Common myeloid progenitor, CD34-positive (primary cell): ENCODE data around the gene KIAA1217.
A peak's percentile ranks its signal among the peaks of the same experiment; 100 is the strongest.
"Not testable (repeated sequence)": the region's sequence is repeated elsewhere in the genome, so short reads cannot be mapped to it uniquely, and the experiment has no call there.

ENCODE experiments used
- CTCF ChIA-PET: fragments of 350-600 bp; sonication (Branson Sonifier 250); formaldehyde crosslinking; loops from one replicate; lab custom pipeline; 2021; ENCODE audit warnings: antibody characterized with exemption; lab: Charles Lee
- POLR2A ChIA-PET: fragments of 350-600 bp; sonication (Branson Sonifier 250); formaldehyde crosslinking; loops from one replicate; lab custom pipeline; 2021; ENCODE audit warnings: antibody characterized with exemption; lab: Charles Lee
- DNase-seq, 3 donors: peaks; one replicate each; pipeline versions ENCODE4 v3.0.0 to v3.0.0-alpha.2; 2013
- H3K27ac ChIP-seq, 2 experiments: 1 replicate in 1 of 2; 2 replicates in 1 of 2; pipeline ENCODE4 v1.7.0; 2013; ENCODE audit warnings: inconsistent platforms in 2 of 2, low read length in 2 of 2, mild to moderate bottlenecking in 2 of 2, low read depth in 1 of 2, moderate library complexity in 1 of 2; ENCODE audit not compliant: severe bottlenecking in 2 of 2, insufficient read depth in 1 of 2, poor library complexity in 1 of 2
- H3K27me3 ChIP-seq, 5 experiments: replicated peaks in 2 of 5; 1 replicate in 3 of 5; 2 replicates in 2 of 5; pipeline versions ENCODE4 v1.6.1 to v1.7.0; 2013; ENCODE audit warnings: low read length in 4 of 5, mild to moderate bottlenecking in 2 of 5, moderate library complexity in 2 of 5, inconsistent platforms in 1 of 5; ENCODE audit not compliant: insufficient read depth in 5 of 5, control insufficient read depth in 4 of 5
- H3K36me3 ChIP-seq, 4 experiments: 1 replicate in 2 of 4; 2 replicates in 2 of 4; pipeline versions ENCODE4 v1.6.1 to v1.7.0; 2013; ENCODE audit warnings: low read length in 3 of 4, control low read depth in 1 of 4, mild to moderate bottlenecking in 1 of 4; ENCODE audit not compliant: control insufficient read depth in 4 of 4, insufficient read depth in 4 of 4
- H3K4me1 ChIP-seq, 4 experiments: 1 replicate in 3 of 4; 2 replicates in 1 of 4; pipeline versions ENCODE4 v1.6.1 to v1.7.1; 2013; ENCODE audit warnings: low read length in 3 of 4, mild to moderate bottlenecking in 3 of 4, control low read depth in 1 of 4, inconsistent platforms in 1 of 4, moderate library complexity in 1 of 4; ENCODE audit not compliant: control insufficient read depth in 4 of 4, insufficient read depth in 4 of 4; ENCODE audit errors: control extremely low read depth in 1 of 4
- H3K4me3 ChIP-seq, 7 experiments: 1 replicate in 4 of 7; 2 replicates in 3 of 7; pipeline versions ENCODE4 v1.5.1 to v1.7.0; 2013; ENCODE audit warnings: mild to moderate bottlenecking in 7 of 7, low read length in 6 of 7, moderate library complexity in 6 of 7, inconsistent platforms in 2 of 7, low read depth in 2 of 7, control low read depth in 1 of 7; ENCODE audit not compliant: insufficient read depth in 4 of 7, control insufficient read depth in 1 of 7; ENCODE audit errors: extremely low read depth in 1 of 7
- H3K9me3 ChIP-seq, 5 experiments: 1 replicate in 4 of 5; 2 replicates in 1 of 5; pipeline versions ENCODE4 v1.6.1 to v1.7.1; 2013; ENCODE audit warnings: low read length in 4 of 5, mild to moderate bottlenecking in 2 of 5, inconsistent platforms in 1 of 5, low read depth in 1 of 5, moderate library complexity in 1 of 5; ENCODE audit not compliant: control insufficient read depth in 4 of 5, insufficient read depth in 2 of 5; ENCODE audit errors: control extremely low read depth in 1 of 5
- WGBS: methylation state at CpG from one replicate; pipeline ENCODE4 v1.1.5; 2013; ENCODE audit not compliant: insufficient coverage; 5-methylcytosine and 5-hydroxymethylcytosine counted together

Gene KIAA1217

GRCh38 chr10:24344279-24344678 lies 135.3 kb downstream of the KIAA1217 start:
- ChIA-PET POLR2A (no interaction called here), CTCF (no interaction called here)
- peak; percentile 14 to 34 (median 21) for DNase-seq
- no peaks in the 10 kb centered on the region for H3K36me3 ChIP-seq
- H3K4me1 ChIP-seq: peaks cover 0 to 10% (median 6%) of the 10 kb centered on the region in 4 experiments
- H3K4me3 ChIP-seq: no peak overlapping the region
- H3K9me3 ChIP-seq: no peaks in the 10 kb centered on the region
- WGBS: 25% methylated on average over 4 of the region's 4 CpGs
- H3K27me3 ChIP-seq: peaks cover 0 to 18% (median 6%) of the 10 kb centered on the region in 5 experiments
- H3K27ac ChIP-seq: no peak overlapping the region

GRCh38 chr10:24344695-24345463 lies 135.9 kb downstream of the KIAA1217 start:
- POLR2A ChIA-PET: no interaction called here
- no peak for DNase-seq
- Histone ChIP-seq H3K27me3 (peaks cover 0 to 16% (median 4%) of the 10 kb centered on the region in 5 experiments), H3K4me3 (no peak overlapping the region), H3K4me1 (peaks cover 0 to 11% (median 6%) of the 10 kb centered on the region in 4 experiments), H3K36me3 (no peaks in the 10 kb centered on the region), H3K9me3 (no peaks in the 10 kb centered on the region), H3K27ac (no peak overlapping the region)
- CTCF ChIA-PET: no interaction called here
- 98% methylated on average over 4 of the region's 7 CpGs for WGBS

GRCh38 chr10:24346877-24347519 lies 138.1 kb downstream of the KIAA1217 start:
- no peak for DNase-seq
- no peak overlapping the region for H3K4me3 ChIP-seq
- H3K9me3 ChIP-seq: no peaks in the 10 kb centered on the region
- ChIA-PET CTCF (interaction anchor here (1.7 kb wide), 1 partner anchor 11 kb away, joined by 3 read pairs; no protein-coding TSS in a partner anchor), POLR2A (no interaction called here)
- peaks cover 2 to 14% (median 8%) of the 10 kb centered on the region in 4 experiments for H3K4me1 ChIP-seq
- peaks cover 0 to 12% (median 4%) of the 10 kb centered on the region in 5 experiments for H3K27me3 ChIP-seq
- H3K36me3 ChIP-seq: no peaks in the 10 kb centered on the region
- 100% methylated on average over 1 of the region's 5 CpGs for WGBS
- H3K27ac ChIP-seq: no peak overlapping the region

- no peak overlapping the region for H3K27ac ChIP-seq
- ChIA-PET POLR2A (no interaction called here), CTCF (interaction anchor here (1.0 kb wide), 1 partner anchor 12 kb away, joined by 3 read pairs; no protein-coding TSS in a partner anchor)
- WGBS: 91% methylated on average over 2 of the region's 3 CpGs
- H3K27me3 ChIP-seq: peaks cover 0 to 16% (median 6%) of the 10 kb centered on the region in 5 experiments
- no peaks in the 10 kb centered on the region for H3K9me3 ChIP-seq
- no peaks in the 10 kb centered on the region for H3K36me3 ChIP-seq
- DNase-seq: no peak
- H3K4me3 ChIP-seq: no peak overlapping the region
- H3K4me1 ChIP-seq: peaks cover 2 to 6% (median 4%) of the 10 kb centered on the region in 4 experiments
Measured at GRCh38 chr10:24349379-24350001, 140.6 kb downstream of the KIAA1217 start.

- Histone ChIP-seq H3K4me3 (no peak overlapping the region), H3K27me3 (peaks cover 0 to 18% (median 10%) of the 10 kb centered on the region in 5 experiments), H3K4me1 (peaks cover 0 to 5% (median 3%) of the 10 kb centered on the region in 4 experiments), H3K9me3 (no peaks in the 10 kb centered on the region), H3K36me3 (no peaks in the 10 kb centered on the region), H3K27ac (no peak overlapping the region)
- ChIA-PET CTCF (no interaction called here), POLR2A (interaction anchor here (0.6 kb wide), 1 partner anchor 204 kb away, joined by 3 read pairs; no protein-coding TSS in a partner anchor)
- DNase-seq: no peak
- 49% methylated on average over 2 of the region's 9 CpGs for WGBS
Measured at GRCh38 chr10:24350070-24350921, 141.4 kb downstream of the KIAA1217 start.

GRCh38 chr10:24350922-24351225 lies 141.9 kb downstream of the KIAA1217 start:
- 96% methylated on average over 7 of the region's 7 CpGs for WGBS
- H3K27ac ChIP-seq, POLR2A ChIA-PET, H3K36me3 ChIP-seq, H3K4me3 ChIP-seq, H3K9me3 ChIP-seq, DNase-seq, CTCF ChIA-PET, H3K4me1 ChIP-seq: not testable (repeated sequence)
- H3K27me3 ChIP-seq: peaks cover 0 to 17% (median 10%) of the 10 kb centered on the region in 5 experiments
